Astrocyte (in vitro differentiated cells and primary cell): ENCODE results near the gene HYDIN.

Experiments
- EZH2 ChIP-seq: IDR thresholded peaks from 2 replicates; pipeline ENCODE4 v1.6.1; 2012; ENCODE audit warnings: mild to moderate bottlenecking, low read length, inconsistent platforms; ENCODE audit not compliant: insufficient read depth
- TF ChIP-seq, protein P1 (sequence below): IDR thresholded peaks from 2 replicates; pipeline ENCODE4 v1.5.1; 2011; ENCODE audit warnings: low read depth, mild to moderate bottlenecking, inconsistent platforms, low read length, moderate library complexity; ENCODE audit not compliant: insufficient read depth

DNA sequence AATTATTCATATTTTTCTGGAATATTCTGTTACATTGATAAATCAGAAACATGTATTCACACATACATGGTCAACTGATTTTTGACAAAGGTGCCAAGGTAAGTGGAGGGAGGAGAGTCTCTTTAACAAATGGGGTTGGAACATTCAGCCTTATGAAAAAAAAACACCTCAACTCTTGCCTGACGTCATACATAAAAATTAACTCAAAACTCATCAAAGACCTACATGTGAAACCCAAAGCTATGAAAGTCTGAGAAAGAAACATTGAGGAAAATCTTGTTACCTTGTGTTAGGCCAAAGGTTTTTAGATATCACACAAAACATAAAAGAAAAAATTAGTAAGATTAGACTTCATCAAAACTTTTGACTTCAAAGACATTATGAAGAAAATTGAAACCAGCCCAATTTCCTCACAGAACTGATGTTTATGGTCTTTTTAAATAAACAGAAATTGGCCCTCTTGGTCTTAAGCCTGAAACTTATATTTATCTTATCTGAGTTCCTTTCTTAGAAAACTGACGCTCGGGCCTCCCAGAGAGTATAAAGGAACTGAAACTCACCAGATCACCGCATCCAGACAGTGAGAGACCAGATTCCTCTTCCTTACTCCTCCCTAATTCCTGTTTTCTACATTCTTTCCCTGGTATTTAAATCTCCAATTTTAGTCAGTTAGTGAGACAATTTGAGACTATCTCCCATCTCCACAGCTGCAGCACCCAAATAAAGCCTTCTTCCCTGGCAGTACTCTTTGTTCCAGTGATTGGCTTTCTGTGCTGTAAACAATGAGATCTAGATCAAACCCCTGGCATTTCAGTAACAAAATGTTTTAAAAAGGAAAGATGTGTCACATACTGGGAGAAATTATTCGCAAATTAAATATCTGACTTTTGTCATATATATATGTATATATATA lies 4.0 kb downstream of the HYDIN start:
- TF ChIP-seq, protein P1, sequence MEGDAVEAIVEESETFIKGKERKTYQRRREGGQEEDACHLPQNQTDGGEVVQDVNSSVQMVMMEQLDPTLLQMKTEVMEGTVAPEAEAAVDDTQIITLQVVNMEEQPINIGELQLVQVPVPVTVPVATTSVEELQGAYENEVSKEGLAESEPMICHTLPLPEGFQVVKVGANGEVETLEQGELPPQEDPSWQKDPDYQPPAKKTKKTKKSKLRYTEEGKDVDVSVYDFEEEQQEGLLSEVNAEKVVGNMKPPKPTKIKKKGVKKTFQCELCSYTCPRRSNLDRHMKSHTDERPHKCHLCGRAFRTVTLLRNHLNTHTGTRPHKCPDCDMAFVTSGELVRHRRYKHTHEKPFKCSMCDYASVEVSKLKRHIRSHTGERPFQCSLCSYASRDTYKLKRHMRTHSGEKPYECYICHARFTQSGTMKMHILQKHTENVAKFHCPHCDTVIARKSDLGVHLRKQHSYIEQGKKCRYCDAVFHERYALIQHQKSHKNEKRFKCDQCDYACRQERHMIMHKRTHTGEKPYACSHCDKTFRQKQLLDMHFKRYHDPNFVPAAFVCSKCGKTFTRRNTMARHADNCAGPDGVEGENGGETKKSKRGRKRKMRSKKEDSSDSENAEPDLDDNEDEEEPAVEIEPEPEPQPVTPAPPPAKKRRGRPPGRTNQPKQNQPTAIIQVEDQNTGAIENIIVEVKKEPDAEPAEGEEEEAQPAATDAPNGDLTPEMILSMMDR = no peak
- TF ChIP-seq EZH2 = no peak
